ENCODE results near the gene APOA5.

Gene APOA5

DNA sequence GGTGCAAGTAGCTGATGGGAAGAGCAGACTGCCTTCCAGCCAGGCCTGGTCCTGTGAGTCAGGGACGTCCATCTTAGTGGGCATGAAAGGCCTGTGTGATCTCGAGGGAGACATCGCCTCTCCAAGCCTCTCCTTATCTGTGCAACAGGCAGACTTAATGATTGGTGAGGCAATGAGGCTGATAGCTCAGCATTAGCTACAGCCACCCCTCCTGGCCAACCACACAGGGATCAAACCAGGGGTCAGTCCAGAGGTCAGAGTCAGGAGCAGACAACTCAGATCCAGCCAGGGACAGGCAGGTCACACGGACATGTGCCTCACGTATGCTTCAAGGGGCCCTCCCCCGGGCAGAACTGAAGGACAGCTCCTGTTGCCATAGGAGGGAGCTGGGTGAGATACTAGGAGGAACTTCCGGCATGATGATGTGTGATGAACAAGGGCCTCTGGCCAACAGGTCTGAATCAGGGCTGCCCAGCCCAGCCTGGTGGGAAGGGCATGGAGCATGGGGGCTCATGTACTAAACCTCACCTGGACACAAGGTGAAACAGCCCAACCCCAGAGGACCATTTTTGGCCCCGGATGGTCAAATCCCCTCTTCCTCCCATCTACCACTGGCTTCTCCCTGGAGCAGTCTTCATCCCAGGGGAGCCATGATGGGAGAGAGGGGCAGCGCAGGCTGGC lies 35.2 kb upstream of the APOA5 start:
- Histone ChIP-seq H3K4me3 (ENCODE audit: low read length in 2 of 2) (no peak overlapping the region), H3K9me3 (ENCODE audit: control insufficient read depth in 2 of 2, low read length in 2 of 2) (no peaks in the 10 kb centered on the region), H3K36me3 (ENCODE audit: control insufficient read depth in 2 of 2, insufficient read depth in 2 of 2, low read length in 2 of 2) (no peaks in the 10 kb centered on the region), H3K9ac (ENCODE audit: low read depth in 1 of 2, low read length in 2 of 2) (no peak overlapping the region), H3K27me3 (ENCODE audit: control insufficient read depth in 2 of 2, insufficient read depth in 2 of 2, low read length in 2 of 2) (no peaks in the 10 kb centered on the region), H3K27ac (ENCODE audit: low read depth in 2 of 2, low read length in 2 of 2) (no peak overlapping the region), H3K4me1 (ENCODE audit: control insufficient read depth in 2 of 2, insufficient read depth in 2 of 2, low read length in 2 of 2) (no peaks in the 10 kb centered on the region)

DNA sequence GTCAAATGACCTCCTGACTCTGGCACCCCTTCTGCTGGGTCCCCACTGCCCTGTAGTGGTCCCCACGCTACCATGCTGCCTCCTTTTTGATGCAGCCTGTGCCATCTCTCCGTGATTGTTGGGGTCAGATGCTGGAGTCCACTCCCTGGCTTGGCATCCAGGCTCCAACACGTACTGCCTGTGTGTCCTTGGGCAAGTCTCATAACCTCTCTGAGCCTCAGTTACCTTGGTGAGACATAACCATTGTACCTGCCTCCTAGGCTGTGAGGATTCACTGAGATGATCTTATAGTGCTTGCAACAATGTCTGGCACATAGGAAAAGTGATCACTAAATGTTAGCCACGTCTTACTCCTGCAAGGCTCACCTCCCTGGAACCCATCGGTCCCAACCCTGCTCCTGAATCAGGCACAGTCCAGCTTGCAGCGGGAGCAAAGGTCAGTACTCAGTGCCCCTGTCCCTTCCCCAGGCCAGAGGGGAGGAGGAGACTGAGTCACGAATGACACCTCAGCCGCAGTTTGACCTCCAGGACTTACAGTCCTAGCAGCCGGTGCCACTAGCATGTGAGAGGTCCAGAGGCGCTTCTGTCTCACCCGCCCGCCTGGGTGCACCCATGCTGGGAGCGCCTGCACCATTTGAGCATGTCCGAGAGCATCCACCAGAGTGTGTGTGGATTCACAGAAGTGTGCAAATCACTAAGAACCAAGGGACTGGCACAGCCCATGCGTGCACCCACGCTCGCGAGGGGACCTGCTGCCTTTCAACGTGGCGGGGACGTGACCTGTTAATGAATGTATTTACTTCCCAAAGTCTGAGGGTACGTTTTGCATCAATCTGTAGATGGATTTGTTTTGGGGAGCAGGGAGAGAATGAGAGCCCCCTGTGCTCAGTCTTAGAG lies 34.4 kb upstream of the APOA5 start:
- Histone ChIP-seq H3K27me3 (ENCODE audit: control insufficient read depth in 2 of 2, insufficient read depth in 2 of 2, low read length in 2 of 2) (no peaks in the 10 kb centered on the region), H3K4me1 (ENCODE audit: control insufficient read depth in 2 of 2, insufficient read depth in 2 of 2, low read length in 2 of 2) (no peaks in the 10 kb centered on the region), H3K9ac (ENCODE audit: low read depth in 1 of 2, low read length in 2 of 2) (no peak overlapping the region), H3K27ac (ENCODE audit: low read depth in 2 of 2, low read length in 2 of 2) (no peak overlapping the region), H3K4me3 (ENCODE audit: low read length in 2 of 2) (no peak overlapping the region), H3K36me3 (ENCODE audit: control insufficient read depth in 2 of 2, insufficient read depth in 2 of 2, low read length in 2 of 2) (no peaks in the 10 kb centered on the region), H3K9me3 (ENCODE audit: control insufficient read depth in 2 of 2, low read length in 2 of 2) (no peaks in the 10 kb centered on the region)

DNA sequence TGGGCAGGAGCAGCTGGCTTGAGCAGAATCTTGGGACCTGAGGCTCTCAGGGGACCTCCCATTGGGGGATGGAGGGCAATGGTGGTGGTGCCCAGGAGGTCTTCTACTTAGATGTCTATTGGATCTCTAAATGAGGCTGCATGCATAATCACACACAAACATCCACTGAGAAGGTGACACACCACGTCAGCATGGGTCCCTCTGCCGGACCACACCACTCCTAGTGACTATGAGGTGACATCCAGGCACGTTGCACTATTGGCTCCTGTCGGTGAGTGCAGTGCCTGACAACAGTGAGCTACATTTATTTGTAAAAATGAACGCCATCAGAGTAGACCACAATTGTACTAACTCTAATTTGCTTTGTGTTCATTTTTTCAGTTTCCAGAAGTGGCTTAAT lies 33.8 kb upstream of the APOA5 start:
- no peaks in the 10 kb centered on the region for H3K4me1 ChIP-seq (ENCODE audit: control insufficient read depth in 2 of 2, insufficient read depth in 2 of 2, low read length in 2 of 2)
- H3K9ac ChIP-seq (ENCODE audit: low read depth in 1 of 2, low read length in 2 of 2) = no peak overlapping the region
- no peaks in the 10 kb centered on the region for H3K9me3 ChIP-seq (ENCODE audit: control insufficient read depth in 2 of 2, low read length in 2 of 2)
- H3K36me3 ChIP-seq (ENCODE audit: control insufficient read depth in 2 of 2, insufficient read depth in 2 of 2, low read length in 2 of 2) = no peaks in the 10 kb centered on the region
- no peak overlapping the region for H3K4me3 ChIP-seq (ENCODE audit: low read length in 2 of 2)
- no peak overlapping the region for H3K27ac ChIP-seq (ENCODE audit: low read depth in 2 of 2, low read length in 2 of 2)
- H3K27me3 ChIP-seq (ENCODE audit: control insufficient read depth in 2 of 2, insufficient read depth in 2 of 2, low read length in 2 of 2) = no peaks in the 10 kb centered on the region

DNA sequence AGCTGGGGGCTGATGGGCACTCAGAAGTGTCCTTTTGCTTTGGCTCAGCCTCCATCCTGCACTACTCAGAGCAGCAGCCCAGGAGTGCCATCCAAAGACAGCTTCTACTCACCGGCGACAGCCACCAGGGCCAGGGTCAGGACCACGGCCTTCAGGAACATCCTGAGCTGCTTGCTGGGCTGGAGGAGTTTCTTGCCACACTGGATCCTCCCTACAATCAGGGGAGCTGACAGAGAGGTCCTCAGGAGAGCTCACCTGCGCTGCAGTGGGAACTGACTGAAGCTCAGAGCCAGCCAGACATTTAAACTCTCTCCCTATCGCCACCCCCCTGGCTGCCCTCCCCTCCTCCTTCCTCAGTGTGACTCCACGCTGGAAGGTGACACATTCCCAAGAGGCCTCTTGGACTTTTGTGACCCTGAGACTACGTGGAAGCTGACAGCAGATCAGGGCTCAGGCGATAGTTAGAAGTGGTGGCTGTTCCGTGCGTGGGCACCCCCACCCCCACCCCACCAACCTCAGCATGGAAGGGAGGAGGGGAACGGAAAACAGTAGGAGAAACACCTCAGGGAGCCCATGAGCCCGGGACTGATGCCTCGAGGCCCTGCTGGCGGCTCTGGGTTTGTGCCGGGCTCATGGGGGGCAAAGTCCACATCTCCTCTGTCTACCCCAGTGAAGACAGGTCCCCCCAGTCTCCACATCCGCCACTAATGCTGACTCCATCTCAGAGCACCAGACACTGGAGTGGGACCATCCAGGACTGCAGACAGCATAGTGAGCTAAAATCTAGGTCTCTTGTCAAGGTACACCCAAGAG lies 31.6 kb upstream of the APOA5 start, which contains the start of gene APOA4:
TSS of gene APOA4 (minus strand) at position 274 of the 813 bp plus-strand sequence. CDS start at position 161, 113 bp downstream.
- H3K4me1 ChIP-seq (ENCODE audit: control insufficient read depth in 2 of 2, insufficient read depth in 2 of 2, low read length in 2 of 2) = no peaks in the 10 kb centered on the region
- H3K4me3 ChIP-seq (ENCODE audit: low read length in 2 of 2) = no peak within 1 kb of the TSS
- no peak within 1 kb of the TSS for H3K9ac ChIP-seq (ENCODE audit: low read depth in 1 of 2, low read length in 2 of 2)
- no peak within 1 kb of the TSS for H3K27ac ChIP-seq (ENCODE audit: low read depth in 2 of 2, low read length in 2 of 2)
- H3K36me3 ChIP-seq (ENCODE audit: control insufficient read depth in 2 of 2, insufficient read depth in 2 of 2, low read length in 2 of 2) = no peaks in the 10 kb centered on the region
- H3K27me3 ChIP-seq (ENCODE audit: control insufficient read depth in 2 of 2, insufficient read depth in 2 of 2, low read length in 2 of 2) = no peaks in the 10 kb centered on the region
- no peaks in the 10 kb centered on the region for H3K9me3 ChIP-seq (ENCODE audit: control insufficient read depth in 2 of 2, low read length in 2 of 2)

DNA sequence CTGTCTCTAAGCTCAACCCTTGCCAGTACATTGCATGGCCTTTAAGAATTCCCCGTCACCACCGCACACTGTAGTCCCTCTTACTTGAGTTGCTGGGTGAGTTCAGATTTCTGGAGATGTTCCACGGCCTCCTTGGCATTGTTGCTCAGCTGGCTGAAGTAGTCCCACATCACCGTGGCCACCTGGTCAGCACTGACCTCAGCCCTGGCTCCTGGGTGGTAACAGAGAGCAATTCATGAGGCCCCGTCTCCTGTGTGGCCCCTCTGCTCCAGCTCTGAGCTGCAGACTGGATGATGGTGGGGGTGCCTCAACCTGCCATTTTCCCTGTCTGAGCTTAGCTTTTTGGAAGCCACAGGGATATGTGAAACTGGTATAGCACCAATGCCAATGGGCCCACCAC lies 30.9 kb upstream of the APOA5 start:
- Histone ChIP-seq H3K4me3 (ENCODE audit: low read length in 2 of 2) (no peak overlapping the region), H3K27me3 (ENCODE audit: control insufficient read depth in 2 of 2, insufficient read depth in 2 of 2, low read length in 2 of 2) (no peaks in the 10 kb centered on the region), H3K9ac (ENCODE audit: low read depth in 1 of 2, low read length in 2 of 2) (no peak overlapping the region), H3K9me3 (ENCODE audit: control insufficient read depth in 2 of 2, low read length in 2 of 2) (no peaks in the 10 kb centered on the region), H3K4me1 (ENCODE audit: control insufficient read depth in 2 of 2, insufficient read depth in 2 of 2, low read length in 2 of 2) (no peaks in the 10 kb centered on the region), H3K36me3 (ENCODE audit: control insufficient read depth in 2 of 2, insufficient read depth in 2 of 2, low read length in 2 of 2) (no peaks in the 10 kb centered on the region), H3K27ac (ENCODE audit: low read depth in 2 of 2, low read length in 2 of 2) (no peak overlapping the region)

DNA sequence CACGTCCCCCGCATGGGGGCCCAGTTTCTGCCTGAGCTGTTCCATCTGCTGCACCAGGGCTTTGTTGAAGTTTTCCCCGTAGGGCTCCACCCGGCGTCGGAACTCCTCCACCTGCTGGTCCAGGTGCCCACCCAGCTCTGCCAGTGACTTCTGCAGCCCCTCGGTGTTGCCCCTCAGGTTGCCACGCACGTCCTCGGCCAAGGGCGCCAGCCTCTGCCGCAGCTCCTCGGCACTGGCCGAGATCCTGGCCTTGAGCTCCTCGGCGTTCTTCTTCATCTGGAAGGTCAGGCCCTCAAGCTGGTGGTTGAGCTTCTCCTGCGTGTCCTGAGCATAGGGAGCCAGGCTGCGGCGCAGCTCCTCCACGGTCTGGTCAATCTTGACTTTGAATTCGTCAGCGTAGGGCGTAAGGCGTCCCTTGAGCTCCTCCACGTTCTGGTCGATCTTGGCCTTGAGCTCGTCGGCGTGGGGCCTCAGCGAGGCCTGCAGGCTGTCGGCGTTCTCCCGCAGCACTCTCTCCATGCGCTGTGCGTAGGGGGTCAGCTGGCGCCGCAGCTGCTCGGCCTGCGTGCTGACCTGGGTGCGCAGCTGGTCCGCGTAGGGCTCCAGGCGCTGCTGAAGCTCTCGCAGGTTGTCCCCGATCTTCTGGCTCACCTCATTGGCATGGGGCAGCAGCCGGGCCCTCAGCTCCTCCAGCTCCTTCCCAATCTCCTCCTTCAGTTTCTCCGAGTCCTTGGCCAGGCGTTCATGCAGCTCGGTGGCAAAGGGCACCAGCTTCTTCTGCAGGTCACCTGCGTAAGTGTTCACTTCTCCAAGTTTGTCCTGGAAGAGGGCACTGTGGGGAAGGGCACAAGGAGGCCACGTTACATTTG lies 29.6 kb upstream of the APOA5 start:
- Histone ChIP-seq H3K27me3 (ENCODE audit: control insufficient read depth in 2 of 2, insufficient read depth in 2 of 2, low read length in 2 of 2) (no peaks in the 10 kb centered on the region), H3K4me1 (ENCODE audit: control insufficient read depth in 2 of 2, insufficient read depth in 2 of 2, low read length in 2 of 2) (no peaks in the 10 kb centered on the region), H3K36me3 (ENCODE audit: control insufficient read depth in 2 of 2, insufficient read depth in 2 of 2, low read length in 2 of 2) (no peaks in the 10 kb centered on the region), H3K4me3 (ENCODE audit: low read length in 2 of 2) (no peak overlapping the region), H3K9ac (ENCODE audit: low read depth in 1 of 2, low read length in 2 of 2) (no peak overlapping the region), H3K9me3 (ENCODE audit: control insufficient read depth in 2 of 2, low read length in 2 of 2) (no peaks in the 10 kb centered on the region), H3K27ac (ENCODE audit: low read depth in 2 of 2, low read length in 2 of 2) (no peak overlapping the region)

DNA sequence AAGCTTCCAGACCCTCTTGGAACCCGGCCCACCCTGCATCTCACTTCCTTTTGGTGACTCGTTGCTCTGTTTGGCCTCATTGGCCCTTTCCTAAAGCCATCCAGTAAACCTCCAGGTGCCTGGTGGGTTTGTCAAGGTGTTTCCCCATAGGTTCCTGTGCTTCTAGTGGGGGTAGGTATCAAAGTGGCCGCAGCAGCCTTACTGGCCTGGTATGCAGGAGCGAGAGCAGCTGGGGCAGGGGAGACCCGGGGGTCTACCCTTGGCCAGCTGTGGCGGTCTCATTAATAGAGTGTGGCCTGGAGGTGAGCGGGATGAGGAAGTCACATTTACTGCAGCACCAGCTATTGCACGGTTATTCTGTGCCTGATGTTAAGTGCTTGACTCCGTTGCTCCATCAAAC lies 27.4 kb upstream of the APOA5 start:
- no peaks in the 10 kb centered on the region for H3K27me3 ChIP-seq (ENCODE audit: control insufficient read depth in 2 of 2, insufficient read depth in 2 of 2, low read length in 2 of 2)
- no peak overlapping the region for H3K4me3 ChIP-seq (ENCODE audit: low read length in 2 of 2)
- no peak overlapping the region for H3K9ac ChIP-seq (ENCODE audit: low read depth in 1 of 2, low read length in 2 of 2)
- no peak overlapping the region for H3K27ac ChIP-seq (ENCODE audit: low read depth in 2 of 2, low read length in 2 of 2)
- H3K4me1 ChIP-seq (ENCODE audit: control insufficient read depth in 2 of 2, insufficient read depth in 2 of 2, low read length in 2 of 2) = no peaks in the 10 kb centered on the region
- H3K36me3 ChIP-seq (ENCODE audit: control insufficient read depth in 2 of 2, insufficient read depth in 2 of 2, low read length in 2 of 2) = no peaks in the 10 kb centered on the region
- H3K9me3 ChIP-seq (ENCODE audit: control insufficient read depth in 2 of 2, low read length in 2 of 2) = no peaks in the 10 kb centered on the region

DNA sequence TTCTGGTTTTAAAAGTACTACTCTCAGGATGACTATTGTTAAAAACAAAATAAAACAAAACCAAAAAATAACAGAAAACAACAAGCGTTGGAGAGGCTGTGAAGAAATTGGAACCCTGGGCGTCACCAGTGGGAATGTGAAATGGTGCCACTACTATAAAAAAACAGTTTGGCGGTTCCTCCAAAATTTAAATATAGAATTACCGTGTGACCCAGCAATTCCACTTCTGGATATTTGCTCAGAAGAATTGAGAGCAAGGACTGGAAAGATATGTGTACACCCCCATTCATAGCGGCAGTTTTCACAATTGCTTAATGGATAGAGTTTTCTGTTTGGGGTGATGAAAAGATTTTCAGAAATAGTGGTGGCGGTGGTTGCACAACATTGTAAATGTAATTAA lies 22.8 kb upstream of the APOA5 start:
- Histone ChIP-seq H3K27me3 (ENCODE audit: control insufficient read depth in 2 of 2, insufficient read depth in 2 of 2, low read length in 2 of 2) (no peaks in the 10 kb centered on the region), H3K4me1 (ENCODE audit: control insufficient read depth in 2 of 2, insufficient read depth in 2 of 2, low read length in 2 of 2) (no peaks in the 10 kb centered on the region), H3K27ac (ENCODE audit: low read depth in 2 of 2, low read length in 2 of 2) (no peak overlapping the region), H3K9me3 (ENCODE audit: control insufficient read depth in 2 of 2, low read length in 2 of 2) (no peaks in the 10 kb centered on the region), H3K9ac (ENCODE audit: low read depth in 1 of 2, low read length in 2 of 2) (no peak overlapping the region), H3K4me3 (ENCODE audit: low read length in 2 of 2) (no peak overlapping the region), H3K36me3 (ENCODE audit: control insufficient read depth in 2 of 2, insufficient read depth in 2 of 2, low read length in 2 of 2) (no peaks in the 10 kb centered on the region)

DNA sequence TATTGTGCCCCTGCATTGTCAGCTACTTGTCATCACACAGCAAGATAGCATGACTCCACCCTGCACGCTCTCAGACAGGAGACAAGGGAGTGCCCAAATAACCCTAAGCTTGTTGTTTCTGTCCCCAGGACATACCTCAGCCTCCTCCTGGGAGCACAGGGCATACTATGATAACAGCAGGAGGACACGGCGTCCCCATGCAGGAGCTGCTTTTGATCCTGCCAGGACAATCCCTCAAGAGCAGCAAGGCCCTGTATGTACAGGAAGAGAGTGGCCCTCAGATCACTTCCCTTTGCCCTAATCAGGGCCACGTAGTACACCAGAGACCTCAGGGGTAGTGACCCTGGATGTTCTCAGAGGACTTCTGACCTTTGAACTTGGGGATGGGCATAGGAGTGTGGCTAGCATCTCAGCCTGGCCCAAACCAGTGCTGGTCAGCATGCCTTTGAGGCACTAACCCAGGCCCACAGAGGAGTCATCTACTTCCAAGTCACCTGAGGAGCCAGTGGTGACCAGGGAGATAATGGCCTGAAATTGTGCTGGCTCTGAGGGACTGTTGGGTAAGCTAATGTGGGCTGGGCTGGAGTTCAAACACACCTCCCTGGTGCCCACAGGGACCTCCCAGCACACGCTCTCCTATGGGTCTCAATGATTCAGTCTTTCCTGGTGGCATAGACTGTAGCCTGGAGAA lies 22.2 kb upstream of the APOA5 start:
- H3K4me1 ChIP-seq (ENCODE audit: control insufficient read depth in 2 of 2, insufficient read depth in 2 of 2, low read length in 2 of 2) = no peaks in the 10 kb centered on the region
- H3K27me3 ChIP-seq (ENCODE audit: control insufficient read depth in 2 of 2, insufficient read depth in 2 of 2, low read length in 2 of 2) = no peaks in the 10 kb centered on the region
- no peak overlapping the region for H3K4me3 ChIP-seq (ENCODE audit: low read length in 2 of 2)
- H3K9ac ChIP-seq (ENCODE audit: low read depth in 1 of 2, low read length in 2 of 2) = no peak overlapping the region
- no peaks in the 10 kb centered on the region for H3K36me3 ChIP-seq (ENCODE audit: control insufficient read depth in 2 of 2, insufficient read depth in 2 of 2, low read length in 2 of 2)
- no peak overlapping the region for H3K27ac ChIP-seq (ENCODE audit: low read depth in 2 of 2, low read length in 2 of 2)
- no peaks in the 10 kb centered on the region for H3K9me3 ChIP-seq (ENCODE audit: control insufficient read depth in 2 of 2, low read length in 2 of 2)

Measured in mucosa of rectum (tissue), 2 donors.